Raji (cell line): ENCODE data around the gene PEDS1.

Experiments
- POLR2A ChIP-seq: IDR thresholded peaks from 2 replicates; pipeline ENCODE4 v1.6.1; 2011; ENCODE audit warnings: low read depth, low read length, control low read depth; ENCODE audit not compliant: insufficient read depth

PEDS1 gene

DNA sequence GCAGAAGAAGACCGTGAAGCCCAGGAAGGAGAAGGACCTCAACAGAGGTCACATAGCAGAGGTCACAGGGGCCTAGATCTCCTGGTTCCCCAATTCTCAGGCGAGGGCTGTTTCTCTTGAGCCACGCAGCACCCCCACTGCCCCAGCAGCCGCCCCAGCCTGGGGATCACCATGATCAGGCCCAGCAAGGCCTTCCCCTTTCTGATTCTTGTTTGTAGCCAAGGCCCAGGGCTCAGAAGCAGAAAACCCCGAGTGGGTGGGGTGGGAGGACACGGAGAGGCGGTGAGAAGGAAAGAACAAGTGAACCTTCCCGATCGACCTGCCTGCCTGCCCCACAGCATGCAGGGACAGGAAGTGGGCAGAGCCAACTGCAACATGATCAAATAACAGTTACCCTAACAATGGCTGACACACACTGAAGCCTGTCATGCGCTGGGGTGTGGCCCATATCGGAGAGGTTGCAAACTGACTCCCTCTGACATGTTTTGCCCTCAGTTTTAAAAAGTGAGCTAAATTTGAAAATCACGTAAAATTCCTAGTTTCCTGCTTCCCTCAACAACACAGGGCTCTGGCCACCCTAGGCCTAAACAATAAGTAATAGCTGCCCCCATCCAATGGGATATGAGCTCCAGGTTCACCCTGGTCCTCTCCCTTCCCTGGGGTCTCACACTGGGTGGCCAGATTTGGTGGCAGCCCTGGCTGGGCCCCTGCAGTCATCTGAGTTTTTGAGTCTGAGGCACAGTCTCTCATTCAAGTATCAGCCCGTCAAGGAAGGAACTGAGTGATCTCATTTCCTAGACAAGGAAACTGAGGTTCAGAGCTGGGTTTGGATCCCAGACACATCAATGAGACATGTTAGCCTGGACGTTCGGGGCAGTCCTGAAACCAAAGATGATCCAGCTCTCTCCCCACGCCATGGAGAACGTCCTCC, 6.5 kb downstream of the PEDS1 start:
- no peak for TF ChIP-seq POLR2A

DNA sequence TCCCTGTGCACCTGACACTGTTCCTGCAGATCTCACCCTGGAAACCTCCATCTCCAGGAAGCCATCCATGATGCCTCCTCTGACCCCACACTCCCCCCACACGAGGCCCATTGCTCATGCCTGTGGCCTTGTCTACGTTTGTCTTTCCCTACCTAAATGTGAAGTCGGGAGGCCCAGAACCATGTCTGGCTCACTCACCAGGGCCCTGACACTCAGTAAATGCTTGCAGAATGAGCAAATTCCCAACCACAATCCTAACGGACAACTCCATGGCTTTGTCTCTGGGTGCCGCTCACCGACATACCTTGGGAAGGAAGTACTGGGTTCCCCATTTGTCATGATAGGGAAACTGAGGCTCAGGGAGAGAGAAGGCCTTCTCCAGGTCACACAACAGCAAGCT, 7.3 kb downstream of the PEDS1 start:
- no peak for TF ChIP-seq POLR2A

- no peak for TF ChIP-seq POLR2A
Measured at GRCh38 chr20:50145566-50145965, 8.0 kb downstream of the PEDS1 start.

DNA sequence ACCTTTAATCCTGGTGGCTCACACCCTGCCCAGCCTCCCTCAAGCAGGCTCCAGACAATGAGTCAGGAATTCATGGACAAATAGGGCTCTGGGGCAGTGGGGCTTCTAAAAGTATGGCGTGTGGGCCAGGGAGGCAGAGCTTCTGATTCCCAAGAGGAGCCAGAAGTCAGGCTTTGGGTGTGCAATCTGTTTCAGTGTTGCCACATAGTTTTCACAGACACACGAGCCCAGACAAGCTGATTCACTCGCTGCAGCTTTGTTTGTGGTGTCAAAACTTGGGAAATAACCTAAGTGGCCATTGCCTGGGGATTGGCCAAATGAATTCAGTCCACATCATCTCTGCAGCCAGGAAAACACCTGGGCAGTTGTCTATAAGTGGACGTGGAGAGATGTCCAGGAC, 9.2 kb downstream of the PEDS1 start:
- no peak for TF ChIP-seq POLR2A

- TF ChIP-seq POLR2A: no peak
Measured at GRCh38 chr20:50142812-50143211, 10.7 kb downstream of the PEDS1 start.

DNA sequence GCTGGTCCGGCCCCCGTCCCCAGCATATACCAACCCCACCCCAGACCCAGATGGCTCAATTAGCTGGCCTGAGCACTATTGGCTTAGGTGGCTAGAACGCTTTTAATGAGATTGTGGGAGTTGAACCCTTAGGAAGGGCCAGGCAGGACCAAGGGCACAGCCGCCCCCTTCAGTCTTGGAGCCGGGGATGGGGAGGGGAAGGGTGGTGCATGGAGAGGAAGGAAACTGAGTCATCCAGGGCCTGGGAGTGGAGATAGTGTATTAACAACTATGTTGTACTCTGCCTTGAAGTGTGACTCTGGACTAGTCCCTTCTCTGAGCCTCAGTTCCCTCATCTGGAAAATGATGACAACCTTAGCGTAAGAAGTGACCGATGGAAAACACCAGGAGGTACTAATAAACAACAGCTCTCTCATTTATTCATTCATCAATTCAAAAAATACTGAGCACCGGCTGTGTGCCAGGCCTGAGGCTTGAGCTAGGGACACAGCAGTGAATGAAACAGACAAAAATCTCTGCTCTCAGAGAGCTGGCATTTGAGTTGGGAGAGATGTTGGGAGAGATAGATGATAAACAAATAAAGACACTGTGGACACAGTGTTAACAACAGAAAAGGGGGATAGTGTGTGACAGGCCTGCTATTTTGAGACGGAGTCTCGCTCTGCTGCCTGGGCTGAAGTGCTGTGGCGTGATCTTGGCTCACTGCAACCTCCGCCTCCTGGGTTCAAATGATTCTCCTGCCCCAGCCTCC, 11.5 kb downstream of the PEDS1 start:
- no peak for TF ChIP-seq POLR2A

GRCh38 chr20:50141018-50141675, 12.4 kb downstream of the PEDS1 start:
- TF ChIP-seq POLR2A: no peak

DNA sequence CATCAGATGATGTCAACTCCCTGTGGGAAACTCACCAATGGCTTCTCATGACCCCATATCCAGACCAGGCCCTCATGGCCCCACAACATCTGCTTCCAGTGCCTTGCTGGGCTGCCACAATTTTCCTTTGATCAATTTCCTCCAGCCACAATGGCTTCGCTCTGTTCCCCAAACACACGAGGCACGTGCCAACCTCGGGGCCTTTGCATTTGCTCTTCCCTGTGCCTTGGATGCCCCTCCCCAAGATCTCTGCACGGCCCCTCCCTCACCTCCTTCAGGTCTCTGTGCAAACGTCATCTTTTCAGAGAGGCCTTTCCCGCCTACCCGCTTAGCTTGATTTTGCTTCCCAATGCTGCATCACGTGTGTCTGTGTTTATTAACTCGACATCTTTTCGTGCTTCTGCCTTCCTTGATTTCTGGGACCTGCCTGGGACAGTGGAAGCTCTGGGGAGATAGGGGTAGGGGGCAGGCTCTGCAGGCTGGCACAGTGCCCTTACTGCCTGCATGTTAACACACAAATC, 13.1 kb downstream of the PEDS1 start:
- TF ChIP-seq POLR2A: no peak

GRCh38 chr20:50138479-50139393, 14.8 kb downstream of the PEDS1 start:
- no peak for TF ChIP-seq POLR2A

GRCh38 chr20:50138120-50138478, 15.4 kb downstream of the PEDS1 start:
- TF ChIP-seq POLR2A: no peak

DNA sequence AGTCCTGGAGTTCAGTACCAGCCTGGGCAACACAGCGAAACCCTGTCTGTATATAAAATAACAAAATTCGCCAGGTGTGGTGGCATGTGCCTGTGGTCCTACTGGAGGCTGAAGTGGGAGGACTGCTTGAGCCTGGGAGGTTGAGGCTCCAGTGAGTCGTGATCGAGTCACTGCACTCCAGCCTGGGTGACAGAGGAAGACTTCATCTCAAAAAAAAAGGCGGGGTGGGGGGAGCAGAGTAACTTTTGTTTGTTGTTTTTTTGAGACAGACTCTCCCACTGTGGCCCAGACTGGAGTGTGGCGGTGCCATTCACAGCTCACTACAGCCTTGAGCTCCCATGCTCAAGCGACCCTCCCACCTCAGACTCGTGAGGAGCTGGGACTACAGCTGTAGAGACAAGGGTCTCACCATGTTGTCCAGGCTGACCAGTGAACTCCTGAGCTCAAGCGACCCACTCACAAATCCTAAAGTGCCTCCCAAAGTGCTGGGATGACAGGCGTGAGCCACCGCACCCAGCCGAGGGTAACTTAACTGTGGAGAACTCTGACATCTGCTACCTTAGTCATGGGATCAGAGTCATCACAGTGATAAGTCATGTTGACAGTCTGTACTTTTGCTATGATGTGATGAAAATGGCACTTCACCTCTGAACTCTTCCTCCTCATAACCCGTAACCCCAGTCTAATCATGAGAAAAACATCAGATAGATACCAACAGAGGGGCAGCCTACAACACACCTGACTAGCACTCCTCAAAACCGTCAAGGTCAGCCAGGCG, 16.5 kb downstream of the PEDS1 start:
- no peak for TF ChIP-seq POLR2A

DNA sequence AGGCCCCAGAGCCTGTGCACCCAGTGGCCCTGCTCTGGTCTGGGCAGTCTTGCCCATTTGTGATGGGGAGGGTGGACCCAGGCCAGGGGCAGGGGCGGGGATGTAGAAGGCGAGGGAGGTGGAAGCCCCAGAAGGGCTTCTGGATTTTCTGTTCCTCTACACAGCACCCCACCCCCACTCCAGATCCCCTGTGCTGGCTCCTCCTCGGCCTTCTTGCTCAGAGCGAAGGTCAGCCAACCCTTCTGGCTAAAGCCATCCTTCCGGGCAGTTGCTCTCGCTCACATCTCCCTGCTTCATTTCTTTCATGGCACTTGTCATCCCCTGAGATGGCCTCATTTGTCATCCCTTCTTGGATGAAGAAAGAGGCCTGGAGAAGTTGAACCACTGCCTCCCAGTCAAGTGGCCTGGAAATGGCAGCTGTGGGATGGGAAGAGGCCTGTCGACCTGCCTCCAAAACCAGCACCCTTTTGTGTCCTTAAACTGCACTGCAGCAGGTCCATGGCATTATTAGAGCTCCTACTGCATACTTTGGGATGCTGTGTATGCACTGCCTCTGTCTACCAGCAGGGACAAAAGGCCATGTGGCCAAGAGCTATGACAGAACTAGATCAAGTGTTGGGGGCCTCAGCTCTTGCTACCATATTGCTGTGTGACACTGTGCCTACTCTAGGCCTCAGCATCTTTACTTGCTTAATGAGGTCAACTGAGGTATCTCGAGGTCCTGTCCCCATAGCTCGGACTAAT, 19.9 kb downstream of the PEDS1 start:
- TF ChIP-seq POLR2A: no peak

GRCh38 chr20:50133041-50133440, 20.5 kb downstream of the PEDS1 start:
- TF ChIP-seq POLR2A: no peak
